HepG2 (cell line): Measurements from ENCODE around the gene CSNK1D. TPM values are rescaled to one million over a fixed set of nuclear protein-coding genes. Genes with fewer than 3 reads are reported as not detected.
A peak's percentile ranks its signal among the peaks of the same experiment; 100 is the strongest.

Experiments
- ATF7 ChIP-seq, 2 experiments: fragments of 450-650 bp in 1 of 2; sonication (generic) in 1 of 2; formaldehyde crosslinking in 1 of 2; IDR thresholded peaks; 2 replicates each; pipeline versions ENCODE4 v1.4.0 to v1.6.1; 2016 to 2020; ENCODE audit warnings: antibody characterized with exemption in 1 of 2, mild to moderate bottlenecking in 1 of 2, missing genetic modification reagents in 1 of 2
- CAMTA2 ChIP-seq: sonication (generic); formaldehyde crosslinking; IDR thresholded peaks from 2 replicates; pipeline ENCODE4 v1.4.0; 2020; ENCODE audit warnings: mild to moderate bottlenecking, missing genetic modification reagents, borderline replicate concordance
- CEBPB ChIP-seq: IDR thresholded peaks from 2 replicates; pipeline ENCODE4 v1.6.1; 2011; ENCODE audit warnings: low read depth, low read length, improper control_type of control experiment, borderline replicate concordance
- E2F2 ChIP-seq: sonication (generic); formaldehyde crosslinking; IDR thresholded peaks from 2 replicates; pipeline ENCODE4 v1.4.0; 2020; ENCODE audit warnings: missing genetic modification reagents, borderline replicate concordance
- KDM2A ChIP-seq: sonication (generic); formaldehyde crosslinking; IDR thresholded peaks from 2 replicates; pipeline ENCODE4 v1.4.0; 2020; ENCODE audit warnings: low read depth, missing genetic modification reagents, borderline replicate concordance
- MBNL3 ChIP-seq: fragments of 250-450 bp; sonication (Bioruptor Pico); conservative IDR thresholded peaks from 2 replicates; pipeline ENCODE4 v1.8.0; 2022; ENCODE audit warnings: mild to moderate bottlenecking, inconsistent platforms
- MLLT10 ChIP-seq: sonication (generic); formaldehyde crosslinking; IDR thresholded peaks from 2 replicates; pipeline ENCODE4 v1.4.0; 2020; ENCODE audit warnings: missing genetic modification reagents
- NPAS2 ChIP-seq: sonication (generic); formaldehyde crosslinking; IDR thresholded peaks from 2 replicates; pipeline ENCODE4 v1.8.0; 2022; ENCODE audit warnings: mild to moderate bottlenecking, missing genetic modification reagents, borderline replicate concordance
- SMARCC2 ChIP-seq: fragments of 450-650 bp; IDR thresholded peaks from 2 replicates; pipeline ENCODE4 v1.6.1; 2017; ENCODE audit warnings: antibody characterized with exemption, mild to moderate bottlenecking
- TEAD2 ChIP-seq: sonication (generic); formaldehyde crosslinking; IDR thresholded peaks from 2 replicates; pipeline ENCODE4 v1.9.0; 2021; ENCODE audit warnings: missing genetic modification reagents
- YEATS4 ChIP-seq: sonication (generic); formaldehyde crosslinking; IDR thresholded peaks from 2 replicates; pipeline ENCODE4 v1.4.0; 2020; ENCODE audit warnings: missing genetic modification reagents, borderline replicate concordance
- ZNF24 ChIP-seq: fragments of 450-650 bp; IDR thresholded peaks from 2 replicates; pipeline ENCODE4 v1.6.1; 2017; ENCODE audit warnings: antibody characterized with exemption, mild to moderate bottlenecking
- ZNF383 ChIP-seq: sonication (generic); formaldehyde crosslinking; IDR thresholded peaks from 2 replicates; pipeline ENCODE4 v1.4.0; 2020; ENCODE audit warnings: missing genetic modification reagents, mild to moderate bottlenecking, borderline replicate concordance
- ZNF839 ChIP-seq: sonication (generic); formaldehyde crosslinking; IDR thresholded peaks from 2 replicates; pipeline ENCODE4 v1.4.0; 2020; ENCODE audit warnings: missing genetic modification reagents, mild to moderate bottlenecking, borderline replicate concordance
- ZSCAN9 ChIP-seq: IDR thresholded peaks from 2 replicates; pipeline ENCODE4 v1.6.1; 2016; ENCODE audit warnings: borderline replicate concordance
- polyA plus RNA-seq, 8 experiments: library from polyadenylated mRNA; depleted of rRNA in 3 of 8; stranded (reverse) in 7 of 8; unstranded in 1 of 8; fragments of >200 nt; fragmentation: Illumina TruSeq in 4 of 8; extraction: Trizol in 4 of 8; gene quantifications; 2 replicates each; pipeline versions ENCODE4 v1.2.1 to v1.2.3, GENCODE V29; 2011 to 2016; ENCODE audit warnings: low read depth in 4 of 8, missing spikeins in 1 of 8, mixed read lengths in 1 of 8; ENCODE audit not compliant: insufficient read depth in 1 of 8
- total RNA-seq, 5 experiments: library from RNA; depleted of rRNA; stranded (reverse); fragments of >200 nt; fragmentation: Illumina TruSeq; extraction: Trizol; gene quantifications; 2 replicates each; pipeline ENCODE4 v1.2.3, GENCODE V29; 2016; ENCODE audit warnings: low read depth in 1 of 5
- TF ChIP-seq, protein P1 (sequence below): sonication (generic); formaldehyde crosslinking; IDR thresholded peaks from 2 replicates; pipeline ENCODE4 v1.8.1; 2023; ENCODE audit warnings: missing genetic modification reagents, mild to moderate bottlenecking, borderline replicate concordance
- TF ChIP-seq, protein P2 (sequence below): IDR thresholded peaks from 2 replicates; pipeline ENCODE4 v1.6.1; 2016
- TF ChIP-seq, protein P3 (sequence below): sonication (generic); formaldehyde crosslinking; IDR thresholded peaks from 2 replicates; pipeline ENCODE4 v1.8.0; 2022; ENCODE audit warnings: missing genetic modification reagents, low read depth, mild to moderate bottlenecking, borderline replicate concordance
- TF ChIP-seq, protein P4 (sequence below): sonication (generic); formaldehyde crosslinking; IDR thresholded peaks from 2 replicates; pipeline ENCODE4 v1.9.0; 2021; ENCODE audit warnings: missing genetic modification reagents, borderline replicate concordance
- TF ChIP-seq, protein P5 (sequence below): sonication (generic); formaldehyde crosslinking; IDR thresholded peaks from 2 replicates; pipeline ENCODE4 v1.8.1; 2023; ENCODE audit warnings: mild to moderate bottlenecking, missing genetic modification reagents
- TF ChIP-seq, protein P6 (sequence below): sonication (generic); formaldehyde crosslinking; IDR thresholded peaks from 2 replicates; pipeline ENCODE4 v1.5.0; 2020; ENCODE audit warnings: missing genetic modification reagents

Gene CSNK1D
- total and polyA plus RNA-seq, 2 of the 13 experiments (the other 11 are each of a cell fraction or from before 2014, with no cell fraction given), result 31.5 to 128 TPM

DNA sequence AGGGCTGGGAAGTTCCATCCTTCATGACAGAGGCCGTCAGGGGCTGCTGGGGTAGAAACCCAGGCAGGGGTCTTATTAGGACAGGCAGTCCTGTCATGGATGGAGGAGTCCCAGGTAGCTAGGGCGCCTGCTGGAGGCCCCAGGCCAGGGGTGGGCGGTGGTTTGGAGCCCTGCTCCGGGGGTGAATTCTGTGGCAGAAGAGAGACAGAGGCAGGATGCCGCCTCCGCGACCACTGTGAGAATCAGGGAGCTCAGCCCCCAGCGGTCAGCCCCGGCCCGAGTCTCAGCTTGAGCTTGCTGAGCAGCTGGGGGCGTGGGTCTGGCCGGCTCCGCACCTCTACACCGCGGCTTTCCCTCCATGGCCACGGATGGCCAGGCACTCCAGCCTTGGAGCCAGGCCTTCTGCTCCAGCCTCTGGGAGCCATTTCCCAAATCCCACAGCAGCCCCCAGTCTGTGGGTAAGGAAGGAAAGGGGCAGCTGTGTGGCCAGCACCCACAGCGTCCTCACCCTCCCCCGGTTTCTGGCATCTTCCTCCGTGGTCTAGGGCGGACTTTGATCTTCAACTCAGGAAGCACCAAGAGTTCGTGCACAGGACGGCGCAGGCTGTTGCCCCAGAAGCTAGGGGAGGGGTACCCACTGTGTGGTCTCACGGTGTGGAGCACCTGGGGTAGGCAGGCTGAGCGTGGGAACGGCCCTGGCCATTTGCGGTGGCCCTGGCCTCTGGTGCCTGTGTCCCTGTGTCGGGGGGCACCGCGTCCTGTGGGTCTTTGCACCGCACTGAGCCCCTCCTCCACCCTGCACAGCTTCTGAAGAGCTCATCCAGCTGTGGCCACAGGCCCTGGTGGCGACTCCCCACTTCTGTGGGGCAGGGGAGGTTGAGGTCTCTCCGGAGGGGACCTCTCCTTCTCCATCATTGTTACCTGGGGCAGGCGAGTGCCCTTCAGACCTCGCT is 29.8 kb upstream of the CSNK1D start (continued):
- no peak for TF ChIP-seq TEAD2 (CRISPR knock-in tag)
- TF ChIP-seq ZNF24, result no peak
- no peak for TF ChIP-seq ZNF383 (CRISPR knock-in tag)
- no peak for TF ChIP-seq CAMTA2 (CRISPR knock-in tag)
- TF ChIP-seq, protein P1, sequence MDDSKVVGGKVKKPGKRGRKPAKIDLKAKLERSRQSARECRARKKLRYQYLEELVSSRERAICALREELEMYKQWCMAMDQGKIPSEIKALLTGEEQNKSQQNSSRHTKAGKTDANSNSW (CRISPR knock-in tag), result no peak
- no peak for TF ChIP-seq CEBPB
- TF ChIP-seq, protein P2, sequence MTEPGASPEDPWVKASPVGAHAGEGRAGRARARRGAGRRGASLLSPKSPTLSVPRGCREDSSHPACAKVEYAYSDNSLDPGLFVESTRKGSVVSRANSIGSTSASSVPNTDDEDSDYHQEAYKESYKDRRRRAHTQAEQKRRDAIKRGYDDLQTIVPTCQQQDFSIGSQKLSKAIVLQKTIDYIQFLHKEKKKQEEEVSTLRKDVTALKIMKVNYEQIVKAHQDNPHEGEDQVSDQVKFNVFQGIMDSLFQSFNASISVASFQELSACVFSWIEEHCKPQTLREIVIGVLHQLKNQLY, result 0 out of 2 replicates have a peak, but pooled peaks have one; percentile 20
- TF ChIP-seq, protein P3, sequence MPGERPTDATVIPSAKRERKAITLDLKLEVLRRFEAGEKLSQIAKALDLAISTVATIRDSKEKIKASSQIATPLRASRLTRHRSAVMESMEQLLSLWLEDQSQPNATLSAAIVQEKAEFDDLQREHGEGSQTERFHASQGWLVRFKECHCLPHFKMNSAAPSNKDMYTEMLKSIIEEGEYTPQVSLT (CRISPR knock-in tag), result no peak
- TF ChIP-seq, protein P4, sequence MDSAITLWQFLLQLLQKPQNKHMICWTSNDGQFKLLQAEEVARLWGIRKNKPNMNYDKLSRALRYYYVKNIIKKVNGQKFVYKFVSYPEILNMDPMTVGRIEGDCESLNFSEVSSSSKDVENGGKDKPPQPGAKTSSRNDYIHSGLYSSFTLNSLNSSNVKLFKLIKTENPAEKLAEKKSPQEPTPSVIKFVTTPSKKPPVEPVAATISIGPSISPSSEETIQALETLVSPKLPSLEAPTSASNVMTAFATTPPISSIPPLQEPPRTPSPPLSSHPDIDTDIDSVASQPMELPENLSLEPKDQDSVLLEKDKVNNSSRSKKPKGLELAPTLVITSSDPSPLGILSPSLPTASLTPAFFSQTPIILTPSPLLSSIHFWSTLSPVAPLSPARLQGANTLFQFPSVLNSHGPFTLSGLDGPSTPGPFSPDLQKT (CRISPR knock-in tag), result no peak
- peak; percentile 72 for TF ChIP-seq ZSCAN9
- TF ChIP-seq, protein P5, sequence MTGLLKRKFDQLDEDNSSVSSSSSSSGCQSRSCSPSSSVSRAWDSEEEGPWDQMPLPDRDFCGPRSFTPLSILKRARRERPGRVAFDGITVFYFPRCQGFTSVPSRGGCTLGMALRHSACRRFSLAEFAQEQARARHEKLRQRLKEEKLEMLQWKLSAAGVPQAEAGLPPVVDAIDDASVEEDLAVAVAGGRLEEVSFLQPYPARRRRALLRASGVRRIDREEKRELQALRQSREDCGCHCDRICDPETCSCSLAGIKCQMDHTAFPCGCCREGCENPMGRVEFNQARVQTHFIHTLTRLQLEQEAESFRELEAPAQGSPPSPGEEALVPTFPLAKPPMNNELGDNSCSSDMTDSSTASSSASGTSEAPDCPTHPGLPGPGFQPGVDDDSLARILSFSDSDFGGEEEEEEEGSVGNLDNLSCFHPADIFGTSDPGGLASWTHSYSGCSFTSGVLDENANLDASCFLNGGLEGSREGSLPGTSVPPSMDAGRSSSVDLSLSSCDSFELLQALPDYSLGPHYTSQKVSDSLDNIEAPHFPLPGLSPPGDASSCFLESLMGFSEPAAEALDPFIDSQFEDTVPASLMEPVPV (CRISPR knock-in tag), result no peak
- no peak for TF ChIP-seq MLLT10 (CRISPR knock-in tag)
- TF ChIP-seq, protein P6, sequence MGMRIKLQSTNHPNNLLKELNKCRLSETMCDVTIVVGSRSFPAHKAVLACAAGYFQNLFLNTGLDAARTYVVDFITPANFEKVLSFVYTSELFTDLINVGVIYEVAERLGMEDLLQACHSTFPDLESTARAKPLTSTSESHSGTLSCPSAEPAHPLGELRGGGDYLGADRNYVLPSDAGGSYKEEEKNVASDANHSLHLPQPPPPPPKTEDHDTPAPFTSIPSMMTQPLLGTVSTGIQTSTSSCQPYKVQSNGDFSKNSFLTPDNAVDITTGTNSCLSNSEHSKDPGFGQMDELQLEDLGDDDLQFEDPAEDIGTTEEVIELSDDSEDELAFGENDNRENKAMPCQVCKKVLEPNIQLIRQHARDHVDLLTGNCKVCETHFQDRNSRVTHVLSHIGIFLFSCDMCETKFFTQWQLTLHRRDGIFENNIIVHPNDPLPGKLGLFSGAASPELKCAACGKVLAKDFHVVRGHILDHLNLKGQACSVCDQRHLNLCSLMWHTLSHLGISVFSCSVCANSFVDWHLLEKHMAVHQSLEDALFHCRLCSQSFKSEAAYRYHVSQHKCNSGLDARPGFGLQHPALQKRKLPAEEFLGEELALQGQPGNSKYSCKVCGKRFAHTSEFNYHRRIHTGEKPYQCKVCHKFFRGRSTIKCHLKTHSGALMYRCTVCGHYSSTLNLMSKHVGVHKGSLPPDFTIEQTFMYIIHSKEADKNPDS (CRISPR knock-in tag), result no peak
- 0 out of 2 replicates have a peak, but pooled peaks have one; percentile 35 for TF ChIP-seq YEATS4 (CRISPR knock-in tag)
- no peak for TF ChIP-seq MBNL3
- TF ChIP-seq ZNF839, result no peak
- TF ChIP-seq NPAS2, result no peak
- no peak for TF ChIP-seq ATF7 (IDR thresholded peaks at IDR 0.05)
- no peak for TF ChIP-seq ATF7 (CRISPR knock-in tag; IDR thresholded peaks at IDR 0.05)
- no peak for TF ChIP-seq SMARCC2
- no peak for TF ChIP-seq E2F2 (CRISPR knock-in tag)
- TF ChIP-seq KDM2A (CRISPR knock-in tag), result peak; percentile 73
